C4-2B (cell line): ENCODE measurements around the gene B3GNT5.

ENCODE experiments used
- ZFX ChIP-seq: fragments of 450-650 bp; IDR thresholded peaks from 2 replicates; pipeline ENCODE4 v1.6.1; 2017
- TF ChIP-seq, protein P1 (sequence below): fragments of 450-650 bp; conservative IDR thresholded peaks from 2 replicates; pipeline ENCODE4 v1.5.1; 2017; ENCODE audit warnings: mild to moderate bottlenecking

DNA sequence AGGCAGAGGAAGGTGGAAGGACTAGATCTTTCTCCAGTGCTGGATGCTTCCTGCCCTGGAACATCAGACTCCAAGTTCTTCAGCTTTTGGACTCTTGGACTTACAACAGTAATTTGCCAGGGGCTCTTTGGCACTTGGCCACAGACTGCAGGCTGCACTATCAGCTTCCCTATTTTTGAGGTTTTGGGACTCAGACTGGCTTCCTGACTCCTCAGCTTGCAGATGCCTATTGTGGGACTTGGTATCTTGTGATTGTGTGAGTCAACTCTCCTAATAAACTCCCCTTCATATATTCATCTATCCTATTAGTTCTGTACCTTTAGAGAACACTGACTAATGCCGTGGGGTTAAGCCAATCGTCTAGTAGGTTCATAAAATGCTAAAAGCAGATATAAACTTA is 8.8 kb upstream of the B3GNT5 start:
- TF ChIP-seq, protein P1, sequence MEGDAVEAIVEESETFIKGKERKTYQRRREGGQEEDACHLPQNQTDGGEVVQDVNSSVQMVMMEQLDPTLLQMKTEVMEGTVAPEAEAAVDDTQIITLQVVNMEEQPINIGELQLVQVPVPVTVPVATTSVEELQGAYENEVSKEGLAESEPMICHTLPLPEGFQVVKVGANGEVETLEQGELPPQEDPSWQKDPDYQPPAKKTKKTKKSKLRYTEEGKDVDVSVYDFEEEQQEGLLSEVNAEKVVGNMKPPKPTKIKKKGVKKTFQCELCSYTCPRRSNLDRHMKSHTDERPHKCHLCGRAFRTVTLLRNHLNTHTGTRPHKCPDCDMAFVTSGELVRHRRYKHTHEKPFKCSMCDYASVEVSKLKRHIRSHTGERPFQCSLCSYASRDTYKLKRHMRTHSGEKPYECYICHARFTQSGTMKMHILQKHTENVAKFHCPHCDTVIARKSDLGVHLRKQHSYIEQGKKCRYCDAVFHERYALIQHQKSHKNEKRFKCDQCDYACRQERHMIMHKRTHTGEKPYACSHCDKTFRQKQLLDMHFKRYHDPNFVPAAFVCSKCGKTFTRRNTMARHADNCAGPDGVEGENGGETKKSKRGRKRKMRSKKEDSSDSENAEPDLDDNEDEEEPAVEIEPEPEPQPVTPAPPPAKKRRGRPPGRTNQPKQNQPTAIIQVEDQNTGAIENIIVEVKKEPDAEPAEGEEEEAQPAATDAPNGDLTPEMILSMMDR: no peak
- TF ChIP-seq ZFX: no peak
